GM13976 (cell line): ENCODE results near the gene NTNG2.

Experiments
- DNase-seq: peaks from one replicate; pipeline ENCODE4 v3.0.0; 2012; ENCODE audit warnings: low spot score
- CTCF ChIP-seq: IDR thresholded peaks from 2 replicates; pipeline ENCODE4 v1.5.1; 2012; ENCODE audit warnings: borderline replicate concordance, mild to moderate bottlenecking; ENCODE audit not compliant: insufficient read depth; ENCODE audit errors: extremely low read depth, missing control alignments, control extremely low read depth
- in situ Hi-C: fragments of 300-500 bp; cut with MboI; formaldehyde crosslinking; loops from one replicate; pipeline ENCODE4 v1.12.0; 2022; ENCODE audit warnings: low sequenced_read_pairs, mixed read lengths, inconsistent platforms; ENCODE audit not compliant: unreplicated experiment

NTNG2 gene

GRCh38 chr9:132169672-132170392 is 8.0 kb downstream of the NTNG2 start:
- DNase-seq: peak; percentile 85
- in situ Hi-C loops: no loop called here
- TF ChIP-seq CTCF: peak; percentile 87

GRCh38 chr9:132171702-132172101 is 9.8 kb downstream of the NTNG2 start:
- DNase-seq: no peak
- TF ChIP-seq CTCF: no peak
- in situ Hi-C loops: no loop called here

GRCh38 chr9:132172185-132172584 is 10.3 kb downstream of the NTNG2 start:
- no peak for DNase-seq
- in situ Hi-C loops: no loop called here
- no peak for TF ChIP-seq CTCF

GRCh38 chr9:132175431-132175830 is 13.6 kb downstream of the NTNG2 start:
- TF ChIP-seq CTCF: no peak
- in situ Hi-C loops: no loop called here
- no peak for DNase-seq

- in situ Hi-C loops: no loop called here
- no peak for DNase-seq
- TF ChIP-seq CTCF: no peak
Observed at GRCh38 chr9:132176338-132176737, 14.5 kb downstream of the NTNG2 start.

- in situ Hi-C loops: no loop called here
- DNase-seq: no peak
- no peak for TF ChIP-seq CTCF
Observed at GRCh38 chr9:132181796-132182313, 20.0 kb downstream of the NTNG2 start.
